HEK293 (cell line): ENCODE data around the gene CYP1A1.

ENCODE experiments used
- CTCF ChIA-PET: fragments of 350-600 bp; formaldehyde crosslinking; extraction: SDS; loops from one replicate; lab custom pipeline; 2021; ENCODE audit warnings: antibody characterized with exemption; lab: Yijun Ruan, JAX
- POLR2A ChIA-PET: fragments of 300-600 bp; formaldehyde crosslinking; extraction: SDS; loops from one replicate; lab custom pipeline; 2020; ENCODE audit warnings: antibody characterized with exemption, inconsistent platforms; lab: Yijun Ruan, JAX
- H3K27ac ChIP-seq: fragments of 200-500 bp; sonication (Bioruptor generic); 2 replicates; pipeline ENCODE4 v1.5.1; 2014; ENCODE audit warnings: low read depth, low read length, control low read depth, inconsistent platforms; ENCODE audit errors: extremely low read depth
- H3K36me3 ChIP-seq, 2 experiments: fragments of 200-500 bp in 1 of 2; sonication (Bioruptor generic) in 1 of 2; 1 replicate in 1 of 2; 2 replicates in 1 of 2; pipeline ENCODE4 v1.5.1; 2014 to 2017; ENCODE audit warnings: inconsistent platforms in 2 of 2, low read length in 2 of 2; ENCODE audit not compliant: control insufficient read depth in 2 of 2, insufficient read depth in 1 of 2
- H3K4me1 ChIP-seq: fragments of 200-500 bp; sonication (Bioruptor generic); 2 replicates; pipeline ENCODE4 v1.5.1; 2014; ENCODE audit warnings: mild to moderate bottlenecking, low read length, inconsistent platforms; ENCODE audit not compliant: control insufficient read depth, insufficient read depth
- H3K4me3 ChIP-seq: 2 replicates; pipeline ENCODE4 v1.5.1; 2011; ENCODE audit warnings: low read depth, mild to moderate bottlenecking, control low read depth, low read length, moderate library complexity
- H3K9me3 ChIP-seq: fragments of 200-500 bp; sonication (Bioruptor generic); 2 replicates; pipeline ENCODE4 v1.5.1; 2014; ENCODE audit warnings: low read depth, low read length, inconsistent platforms; ENCODE audit not compliant: control insufficient read depth, insufficient read depth
- IKZF3 ChIP-seq: fragments of 450-650 bp; IDR thresholded peaks from 2 replicates; pipeline ENCODE4 v1.5.0; 2018; ENCODE audit warnings: missing biosample characterization, mild to moderate bottlenecking, missing genetic modification characterization, moderate library complexity
- KLF16 ChIP-seq: fragments of 450-650 bp; formaldehyde crosslinking; IDR thresholded peaks from 2 replicates; pipeline ENCODE4 v1.5.1; 2017; ENCODE audit warnings: missing biosample characterization, missing genetic modification characterization
- PRDM1 ChIP-seq: fragments of 450-650 bp; formaldehyde crosslinking; IDR thresholded peaks from 2 replicates; pipeline ENCODE4; 2016; ENCODE audit warnings: missing biosample characterization, missing genetic modification characterization
- SCRT1 ChIP-seq: fragments of 450-650 bp; formaldehyde crosslinking; IDR thresholded peaks from 2 replicates; pipeline ENCODE4 v1.5.1; 2016; ENCODE audit warnings: missing biosample characterization, missing genetic modification characterization, borderline replicate concordance
- SCRT2 ChIP-seq: fragments of 450-650 bp; formaldehyde crosslinking; IDR thresholded peaks from 2 replicates; pipeline ENCODE4 v1.5.1; 2016; ENCODE audit warnings: missing biosample characterization, missing genetic modification characterization
- ZBTB1 ChIP-seq: fragments of 450-650 bp; formaldehyde crosslinking; IDR thresholded peaks from 2 replicates; pipeline ENCODE4 v1.5.1; 2016; ENCODE audit warnings: missing biosample characterization, missing genetic modification characterization
- ZIC2 ChIP-seq: fragments of 450-650 bp; formaldehyde crosslinking; IDR thresholded peaks from 2 replicates; pipeline ENCODE4 v1.5.1; 2016; ENCODE audit warnings: missing biosample characterization, missing genetic modification characterization
- ZNF175 ChIP-seq: fragments of 450-650 bp; formaldehyde crosslinking; IDR thresholded peaks from 2 replicates; pipeline ENCODE4 v1.5.1; 2016; ENCODE audit warnings: missing biosample characterization, missing genetic modification characterization
- ZNF211 ChIP-seq: fragments of 450-650 bp; formaldehyde crosslinking; IDR thresholded peaks from 2 replicates; pipeline ENCODE4 v1.5.1; 2016; ENCODE audit warnings: low read depth, missing biosample characterization, missing genetic modification characterization
- ZNF449 ChIP-seq: fragments of 450-650 bp; formaldehyde crosslinking; IDR thresholded peaks from 2 replicates; pipeline ENCODE4 v1.5.1; 2017; ENCODE audit warnings: missing biosample characterization, mild to moderate bottlenecking, missing genetic modification characterization, moderate library complexity
- ZNF600 ChIP-seq: fragments of 450-650 bp; formaldehyde crosslinking; IDR thresholded peaks from 2 replicates; pipeline ENCODE4 v1.5.1; 2016; ENCODE audit warnings: missing biosample characterization, missing genetic modification characterization
- ZNF704 ChIP-seq: fragments of 450-650 bp; formaldehyde crosslinking; IDR thresholded peaks from 2 replicates; pipeline ENCODE4 v1.5.1; 2016; ENCODE audit warnings: missing biosample characterization, missing genetic modification characterization
- ZNF843 ChIP-seq: fragments of 450-650 bp; formaldehyde crosslinking; IDR thresholded peaks from 2 replicates; pipeline ENCODE4 v1.5.1; 2016; ENCODE audit warnings: missing biosample characterization, missing genetic modification characterization
- TF ChIP-seq, protein P1 (sequence below): fragments of 450-650 bp; formaldehyde crosslinking; IDR thresholded peaks from 2 replicates; pipeline ENCODE4 v1.5.1; 2016; ENCODE audit warnings: missing biosample characterization, missing genetic modification characterization

Gene CYP1A1, protein sequence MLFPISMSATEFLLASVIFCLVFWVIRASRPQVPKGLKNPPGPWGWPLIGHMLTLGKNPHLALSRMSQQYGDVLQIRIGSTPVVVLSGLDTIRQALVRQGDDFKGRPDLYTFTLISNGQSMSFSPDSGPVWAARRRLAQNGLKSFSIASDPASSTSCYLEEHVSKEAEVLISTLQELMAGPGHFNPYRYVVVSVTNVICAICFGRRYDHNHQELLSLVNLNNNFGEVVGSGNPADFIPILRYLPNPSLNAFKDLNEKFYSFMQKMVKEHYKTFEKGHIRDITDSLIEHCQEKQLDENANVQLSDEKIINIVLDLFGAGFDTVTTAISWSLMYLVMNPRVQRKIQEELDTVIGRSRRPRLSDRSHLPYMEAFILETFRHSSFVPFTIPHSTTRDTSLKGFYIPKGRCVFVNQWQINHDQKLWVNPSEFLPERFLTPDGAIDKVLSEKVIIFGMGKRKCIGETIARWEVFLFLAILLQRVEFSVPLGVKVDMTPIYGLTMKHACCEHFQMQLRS

GRCh38 chr15:74725225-74725774 lies at the start of gene CYP1A1:
CYP1A1 (minus strand) TSS chr15:74725528; CDS start chr15:74723097, 2,431 bp downstream.
- POLR2A ChIA-PET, result interaction anchor here (0.6 to 2.8 kb wide), 5 partner anchors 35 to 966 kb away, joined by 3 to 11 read pairs (median 4); no protein-coding TSS in a partner anchor
- CTCF ChIA-PET, result interaction anchor here (0.5 to 2.0 kb wide), 12 partner anchors 11 to 516 kb away, joined by 3 to 11 read pairs (median 3); no protein-coding TSS in a partner anchor
- no peak for TF ChIP-seq ZNF600 (tag by site-specific recombination)
- TF ChIP-seq, protein P1, sequence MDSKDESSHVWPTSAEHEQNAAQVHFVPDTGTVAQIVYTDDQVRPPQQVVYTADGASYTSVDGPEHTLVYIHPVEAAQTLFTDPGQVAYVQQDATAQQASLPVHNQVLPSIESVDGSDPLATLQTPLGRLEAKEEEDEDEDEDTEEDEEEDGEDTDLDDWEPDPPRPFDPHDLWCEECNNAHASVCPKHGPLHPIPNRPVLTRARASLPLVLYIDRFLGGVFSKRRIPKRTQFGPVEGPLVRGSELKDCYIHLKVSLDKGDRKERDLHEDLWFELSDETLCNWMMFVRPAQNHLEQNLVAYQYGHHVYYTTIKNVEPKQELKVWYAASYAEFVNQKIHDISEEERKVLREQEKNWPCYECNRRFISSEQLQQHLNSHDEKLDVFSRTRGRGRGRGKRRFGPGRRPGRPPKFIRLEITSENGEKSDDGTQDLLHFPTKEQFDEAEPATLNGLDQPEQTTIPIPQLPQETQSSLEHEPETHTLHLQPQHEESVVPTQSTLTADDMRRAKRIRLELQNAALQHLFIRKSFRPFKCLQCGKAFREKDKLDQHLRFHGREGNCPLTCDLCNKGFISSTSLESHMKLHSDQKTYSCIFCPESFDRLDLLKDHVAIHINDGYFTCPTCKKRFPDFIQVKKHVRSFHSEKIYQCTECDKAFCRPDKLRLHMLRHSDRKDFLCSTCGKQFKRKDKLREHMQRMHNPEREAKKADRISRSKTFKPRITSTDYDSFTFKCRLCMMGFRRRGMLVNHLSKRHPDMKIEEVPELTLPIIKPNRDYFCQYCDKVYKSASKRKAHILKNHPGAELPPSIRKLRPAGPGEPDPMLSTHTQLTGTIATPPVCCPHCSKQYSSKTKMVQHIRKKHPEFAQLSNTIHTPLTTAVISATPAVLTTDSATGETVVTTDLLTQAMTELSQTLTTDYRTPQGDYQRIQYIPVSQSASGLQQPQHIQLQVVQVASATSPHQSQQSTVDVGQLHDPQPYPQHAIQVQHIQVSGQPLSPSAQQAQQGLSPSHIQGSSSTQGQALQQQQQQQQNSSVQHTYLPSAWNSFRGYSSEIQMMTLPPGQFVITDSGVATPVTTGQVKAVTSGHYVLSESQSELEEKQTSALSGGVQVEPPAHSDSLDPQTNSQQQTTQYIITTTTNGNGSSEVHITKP (tag by site-specific recombination), result 0 out of 2 replicates have a peak, but pooled peaks have one; percentile 31
- peak; percentile 78 for TF ChIP-seq PRDM1 (tag by site-specific recombination)
- TF ChIP-seq IKZF3 (tag by site-specific recombination), result peak; percentile 10
- no peak for TF ChIP-seq ZNF704

GRCh38 chr15:74773731-74774252 lies 48.5 kb upstream of the CYP1A1 start:
- Histone ChIP-seq H3K9me3 (no peaks in the 10 kb centered on the region), H3K4me1 (peaks cover 10% of the 10 kb centered on the region), H3K4me3 (no peak overlapping the region), H3K27ac (no peak overlapping the region), H3K36me3 (no peaks in the 10 kb centered on the region)
- ChIA-PET CTCF (interaction anchor here (0.6 to 21.6 kb wide), 7 partner anchors 16 to 402 kb away, joined by 3 to 800 read pairs (median 84); partner anchors contain the start of genes CSK and RPP25), POLR2A (no interaction called here)
- TF ChIP-seq ZNF211 (tag by site-specific recombination) (no peak), ZIC2 (tag by site-specific recombination) (peak; percentile 18; the same call in 1 of the 2 replicates), ZBTB1 (tag by site-specific recombination) (no peak), ZNF449 (tag by site-specific recombination) (peak; percentile 73; the same call in 1 of the 2 replicates), KLF16 (no peak)

More at GRCh38 chr15:74725225-74725774, at the start of gene CYP1A1:
- Histone ChIP-seq H3K4me3 (peak within 1 kb of the TSS; percentile 48), H3K36me3 (no peaks in the 10 kb centered on the region), H3K4me1 (no peaks in the 10 kb centered on the region; the same call in 1 of the 2 replicates), H3K27ac (peak within 1 kb of the TSS; percentile 61; the same call in 1 of the 2 replicates), H3K9me3 (no peaks in the 10 kb centered on the region)

DNA sequence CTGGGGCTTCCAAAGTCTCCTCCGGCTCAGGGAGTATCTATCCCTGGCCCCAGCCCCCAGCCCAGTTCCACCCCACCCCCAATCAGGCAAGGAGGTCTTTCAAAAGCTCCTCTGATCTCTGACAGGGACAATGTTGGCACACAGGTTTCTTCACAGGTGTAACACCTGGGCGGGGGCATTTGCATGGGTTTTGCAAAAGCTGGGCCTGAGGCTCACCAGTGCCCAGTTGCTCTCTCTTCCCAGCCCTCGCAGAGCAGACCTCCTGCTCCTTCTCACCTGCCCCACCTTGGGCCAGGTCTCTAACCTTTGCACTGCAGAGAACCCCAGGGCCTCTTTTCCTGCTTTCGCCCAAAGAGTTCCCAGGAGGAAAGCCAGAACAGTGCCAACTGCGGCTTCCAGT lies 48.0 kb upstream of the CYP1A1 start:
- Histone ChIP-seq H3K4me1 (peaks cover 10% of the 10 kb centered on the region), H3K36me3 (no peaks in the 10 kb centered on the region), H3K27ac (no peak overlapping the region), H3K4me3 (no peak overlapping the region), H3K9me3 (no peaks in the 10 kb centered on the region)
- CTCF ChIA-PET, result interaction anchor here (0.6 to 21.6 kb wide), 9 partner anchors 16 to 401 kb away, joined by 3 to 800 read pairs (median 18); partner anchors contain the start of genes CSK and RPP25
- POLR2A ChIA-PET, result no interaction called here
- TF ChIP-seq ZNF843 (tag by site-specific recombination) (no peak), SCRT2 (tag by site-specific recombination) (no peak), ZNF175 (no peak), SCRT1 (no peak)
